HG03378 (cell line): ENCODE measurements around the gene VEZF1.

Experiments
- ATAC-seq: cut with Tn5 transposase; IDR thresholded peaks from one replicate; pipeline ENCODE4 v1.9.1; 2021; ENCODE audit warnings: mild to moderate bottlenecking, moderate library complexity; ENCODE audit not compliant: unreplicated experiment

VEZF1 gene

DNA sequence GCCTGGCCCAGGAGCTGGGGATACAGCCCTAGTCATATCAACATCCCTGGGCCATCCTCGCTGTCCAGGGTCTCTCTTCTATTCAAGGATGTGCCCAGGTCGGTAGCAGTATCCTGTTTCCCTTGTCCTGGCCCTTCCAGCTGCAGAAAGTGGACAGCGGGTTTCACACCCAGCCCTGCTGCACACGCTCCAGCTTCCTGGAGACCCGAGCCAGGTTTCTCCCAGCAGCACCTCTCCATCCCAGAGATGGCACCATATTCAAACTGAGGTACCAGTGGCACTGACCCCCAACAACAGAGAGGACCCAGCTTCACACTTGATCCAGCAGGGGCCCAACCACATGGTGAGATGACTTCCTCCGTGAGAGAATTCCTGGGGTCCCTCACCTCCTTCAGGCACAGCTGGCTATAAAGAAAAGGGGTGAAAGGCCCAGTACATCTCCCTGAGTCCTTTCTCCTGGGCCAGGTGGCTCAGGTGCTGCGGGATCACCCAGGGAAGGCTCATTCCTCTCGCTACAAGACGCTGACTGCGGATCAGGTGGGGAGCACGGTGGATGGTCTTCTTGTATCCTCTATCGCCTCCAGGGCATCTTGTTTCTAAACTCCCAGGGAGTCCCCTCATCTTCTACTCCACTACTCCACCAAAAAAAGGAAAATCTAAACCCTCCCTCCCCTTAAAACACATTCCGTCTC lies 34.2 kb downstream of the VEZF1 start:
- no peak for ATAC-seq

DNA sequence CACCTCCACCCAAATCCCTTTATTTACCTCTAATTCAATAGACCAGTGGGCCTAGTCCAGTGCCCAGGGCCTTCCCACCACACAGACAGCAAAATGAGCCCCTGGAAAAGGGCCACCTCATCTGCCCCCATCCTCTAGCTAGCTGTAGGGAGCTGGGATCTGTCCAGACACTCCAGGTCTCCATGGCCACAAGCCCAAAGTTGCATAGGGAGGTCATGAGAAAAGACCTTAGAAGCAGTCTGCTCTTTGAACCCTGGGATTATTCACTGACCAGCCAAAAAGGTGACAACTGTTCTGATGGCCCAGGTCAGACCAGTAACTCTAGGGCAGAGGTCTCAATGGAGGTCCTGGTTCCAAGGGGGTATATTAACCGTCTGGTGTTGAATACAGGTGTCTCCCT lies 34.8 kb downstream of the VEZF1 start:
- no peak for ATAC-seq

DNA sequence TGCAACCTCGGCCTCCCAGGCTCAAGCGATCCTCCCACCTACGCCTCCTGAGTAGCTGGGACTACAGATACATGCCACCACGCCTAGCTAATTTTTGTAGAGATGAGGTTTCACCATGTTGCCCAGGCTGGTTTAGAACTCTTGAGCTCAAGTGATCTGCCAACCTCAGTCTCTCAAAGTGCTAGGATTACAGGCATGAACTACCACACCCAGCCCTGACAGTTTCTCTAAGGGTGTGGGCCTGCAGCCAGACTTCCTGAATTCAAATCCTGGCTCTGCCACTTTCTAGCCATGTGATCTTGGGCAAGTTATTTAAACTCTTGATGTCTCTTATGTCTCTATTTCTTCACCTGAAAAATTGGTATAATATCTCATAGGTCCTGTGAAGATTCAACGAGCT lies 38.4 kb downstream of the VEZF1 start:
- no peak for ATAC-seq

DNA sequence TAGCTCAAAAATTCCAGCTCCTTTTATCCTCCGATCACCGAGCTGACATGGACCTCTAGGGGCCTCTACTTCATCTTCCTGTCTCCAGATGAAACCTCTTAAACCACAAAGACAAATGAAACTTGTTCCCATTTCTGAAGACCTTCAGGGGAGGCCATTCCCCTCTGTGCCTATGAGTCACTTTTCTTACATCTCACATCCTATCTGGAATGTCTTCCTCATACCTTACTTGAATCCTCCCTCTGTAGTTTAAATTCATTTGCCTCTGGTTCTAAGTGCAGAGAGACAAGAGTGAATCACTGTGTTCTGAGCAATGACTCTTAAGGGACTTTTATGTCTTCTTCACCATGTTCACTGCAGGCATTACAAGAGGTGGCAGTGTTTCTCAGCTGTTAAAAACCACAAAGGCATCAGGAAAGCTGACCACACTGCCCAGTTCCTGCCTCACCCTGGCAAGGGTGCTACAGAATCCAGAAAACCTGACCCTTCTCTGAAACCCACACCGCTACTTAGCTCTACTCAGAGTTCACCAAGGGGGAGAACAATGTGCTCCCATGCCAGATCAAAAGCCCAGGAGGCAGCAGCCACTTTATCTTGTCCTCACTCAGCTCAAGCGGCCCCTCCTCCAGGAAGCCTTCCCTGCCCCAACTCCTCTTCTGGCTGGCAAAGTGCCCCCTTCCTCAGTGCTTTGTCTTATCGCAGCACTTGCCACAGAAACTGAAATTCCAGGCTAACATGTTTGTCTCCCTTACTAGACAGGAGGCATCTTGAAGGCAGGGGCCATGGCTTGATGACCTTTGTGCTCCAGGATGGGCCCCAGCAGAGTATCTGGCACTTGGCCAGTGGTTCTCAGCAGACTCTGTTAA lies 39.3 kb downstream of the VEZF1 start:
- ATAC-seq = no peak

DNA sequence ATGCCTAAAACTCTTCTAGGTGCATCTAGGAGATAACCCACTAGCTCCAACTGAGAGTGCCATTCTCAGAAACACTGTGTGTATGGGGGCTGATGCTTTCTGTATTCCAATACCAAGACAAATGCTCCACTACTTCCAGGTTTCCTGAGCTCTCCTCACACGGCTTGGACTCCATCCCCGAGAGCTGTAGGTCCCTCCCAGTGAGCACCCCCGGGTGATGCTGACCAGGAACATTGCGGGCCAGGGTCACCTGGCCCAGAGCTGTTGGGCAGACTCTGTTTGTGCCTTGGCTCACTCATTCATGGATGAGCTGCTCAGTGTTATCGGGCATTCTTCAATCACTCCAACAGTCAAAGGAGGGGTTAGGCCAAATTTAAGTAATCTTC lies 39.9 kb downstream of the VEZF1 start:
- ATAC-seq = no peak

DNA sequence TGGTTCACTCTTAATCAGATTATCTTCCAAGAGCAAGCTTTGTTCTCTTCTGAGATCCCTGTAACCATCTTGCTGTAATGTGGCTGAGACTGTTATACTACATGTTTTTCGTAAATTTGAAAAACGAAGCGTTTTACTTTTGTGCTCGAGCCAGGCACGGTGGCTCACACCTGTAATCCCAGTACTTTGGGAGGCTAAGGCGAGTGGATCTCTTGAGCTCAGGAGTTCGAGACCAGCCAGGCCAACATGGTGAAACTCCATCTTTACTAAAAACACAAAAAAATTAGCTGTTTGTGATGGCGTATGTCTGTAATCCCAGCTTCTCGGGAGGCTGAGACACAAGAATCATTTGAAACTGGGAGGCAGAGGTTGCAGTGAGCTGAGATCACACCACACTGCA lies 40.7 kb downstream of the VEZF1 start:
- ATAC-seq = no peak

DNA sequence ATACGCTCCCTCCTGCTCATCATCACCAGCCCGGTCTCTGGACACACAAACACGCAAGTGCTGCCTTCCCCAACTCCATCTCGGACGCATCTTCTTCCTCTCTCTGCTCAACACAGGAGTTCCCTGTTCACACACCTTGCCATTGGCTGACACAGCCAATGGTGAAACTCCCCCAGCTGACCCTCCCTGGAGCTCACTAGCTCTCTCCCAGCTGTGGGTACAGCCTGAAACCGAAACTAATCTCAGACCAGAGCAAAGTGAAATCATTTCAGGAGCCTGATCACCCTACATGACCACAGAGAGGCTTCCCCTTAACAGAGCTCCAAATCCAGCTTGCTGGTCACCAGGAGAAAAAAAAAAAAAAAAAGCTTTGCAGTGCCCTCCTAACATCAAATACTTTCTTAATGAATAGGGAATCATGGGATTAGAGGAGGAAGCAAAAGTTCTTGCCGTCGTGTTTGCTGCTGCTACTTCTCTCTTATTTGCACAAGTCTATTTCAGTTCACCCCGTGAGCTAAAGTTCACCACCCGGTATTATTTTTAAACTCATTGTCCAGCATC lies 41.2 kb downstream of the VEZF1 start:
- peak; percentile 86 for ATAC-seq

DNA sequence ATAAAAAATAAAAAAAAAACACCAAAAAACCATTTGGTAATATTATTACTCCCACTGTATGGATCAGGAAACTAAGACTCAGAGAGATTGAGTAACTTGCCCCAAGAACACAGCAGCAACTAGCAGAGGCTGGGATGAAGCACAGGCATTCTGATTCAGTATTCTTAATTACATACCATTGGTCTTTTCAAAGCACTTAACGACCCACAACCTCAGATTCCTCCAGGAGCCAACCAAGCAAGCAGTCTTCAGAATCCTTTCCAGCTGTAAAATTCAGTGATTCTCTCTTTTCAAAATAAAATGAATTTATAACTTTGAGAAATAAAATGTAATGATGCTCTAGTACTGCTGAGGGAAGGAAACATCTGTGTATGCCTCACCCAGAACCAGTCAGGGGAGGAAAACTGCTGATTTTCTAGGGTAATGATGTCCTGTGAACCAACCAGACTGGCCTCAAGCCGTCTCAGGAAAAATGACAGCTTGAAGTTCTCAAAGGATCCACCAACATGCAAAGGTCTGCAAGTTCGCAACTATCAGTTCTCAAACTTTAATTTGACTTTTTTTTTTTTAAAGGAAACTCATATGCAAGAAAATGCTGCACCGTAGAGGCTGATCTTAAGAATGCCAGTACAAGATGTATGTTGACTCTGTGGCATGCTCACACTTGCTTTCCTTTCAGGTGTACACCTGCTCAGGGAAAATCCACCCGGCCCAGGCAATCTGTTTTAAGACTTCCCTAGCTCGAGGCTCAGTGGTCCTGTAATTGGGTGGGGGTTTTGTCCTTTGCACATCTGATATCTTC lies 41.9 kb downstream of the VEZF1 start:
- no peak for ATAC-seq

DNA sequence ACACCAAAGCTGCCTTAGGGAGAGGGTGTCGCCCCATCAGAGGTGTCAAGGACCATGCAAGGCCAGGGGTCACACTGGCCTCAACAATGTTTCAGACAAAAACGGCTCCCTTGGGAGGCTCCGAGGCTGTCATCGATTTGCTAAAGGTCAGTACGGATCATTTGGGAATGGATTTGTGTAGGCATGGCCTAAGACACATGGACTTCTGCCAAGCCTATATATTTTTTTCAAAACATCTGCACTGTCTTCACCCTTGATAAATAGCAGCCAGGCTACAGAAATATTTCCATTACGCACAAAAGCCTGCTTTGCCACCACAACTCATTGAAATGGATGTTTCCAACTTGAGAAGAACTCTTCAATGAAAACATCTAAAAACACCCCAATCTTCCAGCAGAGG lies 43.1 kb downstream of the VEZF1 start:
- no peak for ATAC-seq

DNA sequence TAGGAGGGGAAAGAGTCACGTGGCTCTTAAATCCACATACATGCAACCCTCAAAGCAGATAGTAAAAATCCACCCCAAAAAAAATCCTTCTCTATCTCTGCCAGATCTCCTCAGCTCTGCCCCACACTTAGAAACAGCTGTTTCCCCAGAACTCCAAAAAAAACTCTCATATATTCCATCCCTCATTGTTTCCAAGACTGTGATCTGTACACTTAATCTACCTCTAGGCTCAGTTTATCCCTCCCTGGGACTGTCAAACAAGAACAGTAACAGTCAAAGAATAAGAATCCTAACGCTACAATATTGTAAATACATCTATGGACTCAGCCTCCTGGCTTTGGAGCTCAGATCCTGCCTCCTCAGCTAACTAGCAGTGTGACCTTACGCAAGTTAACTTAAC lies 44.4 kb downstream of the VEZF1 start:
- ATAC-seq = no peak

DNA sequence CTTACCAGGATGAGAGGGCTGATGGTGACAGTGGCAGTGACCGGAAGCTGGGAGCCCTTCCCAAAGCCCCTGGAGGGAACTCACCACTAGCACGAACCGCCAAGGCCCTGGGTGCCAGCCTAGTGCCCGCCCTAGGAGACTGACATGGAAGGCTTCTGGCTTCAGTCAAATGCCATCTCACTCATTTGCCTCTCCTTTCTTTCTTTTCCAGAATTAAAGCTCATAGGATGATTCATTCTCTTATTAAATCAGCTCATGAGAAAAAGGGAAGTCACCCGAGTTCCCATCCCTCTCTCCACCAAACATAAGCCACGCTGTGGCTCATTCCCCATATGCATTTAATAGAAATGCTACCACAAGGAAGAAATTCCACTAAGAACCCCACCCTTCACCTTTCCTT lies 44.9 kb downstream of the VEZF1 start:
- ATAC-seq = no peak

DNA sequence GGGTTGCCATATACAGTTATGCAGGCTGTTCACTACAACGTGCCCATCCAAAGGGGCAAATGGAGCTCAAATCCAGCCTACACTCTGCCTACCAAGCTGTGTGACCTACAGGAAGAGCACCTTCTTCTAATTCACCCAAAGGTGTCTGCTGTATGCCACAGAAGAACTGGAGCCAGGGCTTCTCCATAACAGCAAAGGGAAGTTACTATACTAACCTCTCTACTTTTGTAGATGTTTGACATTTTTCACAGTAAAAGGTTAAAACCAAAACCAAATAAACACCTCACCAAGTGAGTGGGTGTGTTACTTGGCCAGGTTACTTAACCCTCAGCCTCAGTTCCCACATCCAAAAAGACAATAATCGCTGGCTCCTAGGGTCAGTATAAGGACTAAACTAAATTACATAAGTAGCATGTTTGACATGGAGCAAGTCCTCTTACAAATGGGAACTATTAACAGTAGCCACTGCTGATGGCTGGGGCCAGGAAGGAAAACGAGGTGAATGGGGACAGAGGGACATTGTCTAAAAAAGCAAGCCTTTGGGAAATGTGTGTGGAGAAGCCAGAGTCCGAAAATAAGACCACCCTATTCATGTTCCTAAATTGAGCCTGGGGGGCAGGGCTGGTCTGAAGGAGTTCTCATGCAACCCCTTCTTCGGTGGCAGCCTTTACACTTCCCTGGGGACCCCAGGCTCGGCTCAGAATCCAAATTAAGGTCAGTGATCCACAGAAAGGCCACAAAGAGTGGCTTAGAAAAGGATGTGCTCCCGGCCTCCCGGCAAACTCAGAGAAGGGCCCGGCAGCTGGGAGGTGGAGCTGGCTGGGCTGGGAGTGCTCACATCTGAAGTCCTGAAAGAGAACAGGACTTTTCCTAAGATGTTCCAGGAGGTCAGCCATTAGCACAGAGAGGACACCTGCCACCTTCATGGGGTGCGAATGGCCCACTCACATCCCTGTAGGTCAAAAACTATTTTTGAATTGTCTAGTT lies 46.4 kb downstream of the VEZF1 start:
- ATAC-seq = no peak

DNA sequence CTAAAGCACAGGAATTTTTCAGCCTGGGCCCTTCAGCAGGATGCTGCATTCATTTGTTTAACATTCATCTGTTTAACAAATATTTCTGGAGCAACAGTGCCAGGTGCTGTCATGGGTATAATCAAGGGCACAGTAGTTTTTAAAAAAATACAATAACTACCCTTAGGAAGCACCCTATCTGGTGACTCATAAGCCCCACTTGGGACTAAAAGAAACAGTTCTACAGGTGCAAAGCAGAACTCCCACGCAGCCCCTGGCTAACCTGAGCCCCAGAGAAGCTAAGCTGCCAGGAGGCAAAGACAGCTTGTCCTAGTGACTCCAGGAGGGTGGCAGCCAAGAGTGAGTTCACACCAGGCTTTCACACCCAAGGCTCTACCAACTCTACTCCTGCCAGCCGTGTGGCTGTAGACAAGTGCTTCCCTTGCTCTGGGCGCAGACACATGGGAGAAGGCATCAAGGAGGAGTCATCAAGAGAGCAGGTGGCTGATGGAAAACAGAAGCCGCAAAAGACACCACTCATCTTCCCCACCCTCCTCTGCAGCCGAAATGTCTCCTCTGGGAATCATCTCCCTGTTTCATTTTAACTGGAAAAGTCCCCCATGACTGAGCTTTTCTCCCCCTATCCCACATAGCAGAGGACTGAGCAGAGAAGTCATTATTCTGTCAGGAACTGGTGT lies 47.3 kb downstream of the VEZF1 start:
- ATAC-seq = no peak

DNA sequence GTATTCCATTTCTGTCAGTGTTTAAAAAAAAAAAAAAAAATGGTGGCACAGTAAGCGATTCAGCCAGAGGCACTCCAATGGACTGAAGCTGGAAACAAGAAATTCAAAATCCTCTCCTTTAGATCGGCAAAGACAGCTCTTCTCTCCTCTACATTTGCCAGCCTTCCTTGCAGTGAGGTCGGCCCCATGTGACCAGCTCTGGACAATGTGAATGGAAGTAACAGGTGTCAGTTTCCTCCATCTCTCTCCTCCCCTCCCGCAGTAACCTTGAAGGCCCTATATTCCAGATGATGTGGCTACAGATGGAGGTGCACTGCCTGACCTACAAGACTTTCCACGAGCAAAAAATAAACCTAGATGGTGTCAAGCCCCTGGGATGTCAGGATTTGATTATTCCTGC lies 47.8 kb downstream of the VEZF1 start:
- no peak for ATAC-seq

DNA sequence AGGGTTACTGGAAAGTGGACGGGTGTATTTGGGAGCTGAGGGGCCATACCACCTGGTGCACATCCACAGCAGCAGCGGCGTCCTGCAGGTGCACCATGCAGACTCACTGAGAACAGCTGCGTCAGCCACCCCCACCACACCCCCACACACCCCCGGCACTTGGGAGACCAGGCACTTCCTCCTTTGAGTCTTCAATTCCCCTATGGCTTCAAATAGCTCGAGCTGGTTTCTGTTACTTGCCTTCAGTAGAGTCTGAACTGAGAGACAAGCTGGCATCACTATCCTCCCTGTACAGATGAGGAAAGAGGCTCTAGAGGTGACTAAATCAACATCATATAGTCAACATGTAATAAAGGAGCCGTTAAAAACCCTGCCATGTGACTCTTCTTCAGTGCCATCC lies 48.3 kb downstream of the VEZF1 start:
- no peak for ATAC-seq

DNA sequence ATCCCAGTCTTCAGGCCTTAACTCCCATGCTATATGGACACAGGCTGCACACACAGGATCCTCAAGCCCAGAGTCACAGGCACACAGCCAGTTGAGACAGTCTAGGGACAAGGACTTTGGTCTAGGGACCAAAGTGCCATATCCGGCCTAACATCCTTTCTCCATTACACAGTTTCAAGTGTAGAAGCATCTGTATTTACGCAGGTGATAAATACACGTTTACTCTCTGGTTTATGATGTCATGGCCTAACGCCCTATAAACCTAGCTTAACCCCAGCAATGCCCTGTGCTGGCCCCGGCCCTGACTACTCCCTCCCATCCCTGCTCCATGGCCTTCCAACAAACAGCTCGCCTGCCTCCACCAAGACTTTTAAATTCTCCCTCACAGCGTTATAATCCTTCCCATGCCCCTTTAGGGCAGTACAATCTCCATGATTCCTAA lies 50.0 kb downstream of the VEZF1 start:
- ATAC-seq = no peak

DNA sequence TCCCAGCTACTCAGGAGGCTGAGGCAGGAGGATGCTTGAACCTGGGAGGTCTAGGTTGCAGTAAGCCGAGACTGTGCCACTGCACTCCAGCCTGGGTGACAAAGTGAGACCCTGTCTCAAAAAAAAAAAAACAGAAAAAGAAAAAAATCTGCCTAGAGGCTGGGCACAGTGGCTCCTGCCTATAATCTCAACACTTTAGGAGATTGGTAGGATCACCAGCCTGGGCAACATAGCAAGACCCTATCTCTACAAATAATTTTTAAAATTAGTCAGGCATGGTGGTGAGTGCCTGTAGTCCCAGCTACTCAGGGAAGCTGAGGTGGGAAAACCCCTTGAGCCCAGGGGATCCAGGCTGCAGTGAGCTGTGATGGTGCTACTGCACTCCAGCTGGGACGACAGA lies 50.6 kb downstream of the VEZF1 start:
- no peak for ATAC-seq

DNA sequence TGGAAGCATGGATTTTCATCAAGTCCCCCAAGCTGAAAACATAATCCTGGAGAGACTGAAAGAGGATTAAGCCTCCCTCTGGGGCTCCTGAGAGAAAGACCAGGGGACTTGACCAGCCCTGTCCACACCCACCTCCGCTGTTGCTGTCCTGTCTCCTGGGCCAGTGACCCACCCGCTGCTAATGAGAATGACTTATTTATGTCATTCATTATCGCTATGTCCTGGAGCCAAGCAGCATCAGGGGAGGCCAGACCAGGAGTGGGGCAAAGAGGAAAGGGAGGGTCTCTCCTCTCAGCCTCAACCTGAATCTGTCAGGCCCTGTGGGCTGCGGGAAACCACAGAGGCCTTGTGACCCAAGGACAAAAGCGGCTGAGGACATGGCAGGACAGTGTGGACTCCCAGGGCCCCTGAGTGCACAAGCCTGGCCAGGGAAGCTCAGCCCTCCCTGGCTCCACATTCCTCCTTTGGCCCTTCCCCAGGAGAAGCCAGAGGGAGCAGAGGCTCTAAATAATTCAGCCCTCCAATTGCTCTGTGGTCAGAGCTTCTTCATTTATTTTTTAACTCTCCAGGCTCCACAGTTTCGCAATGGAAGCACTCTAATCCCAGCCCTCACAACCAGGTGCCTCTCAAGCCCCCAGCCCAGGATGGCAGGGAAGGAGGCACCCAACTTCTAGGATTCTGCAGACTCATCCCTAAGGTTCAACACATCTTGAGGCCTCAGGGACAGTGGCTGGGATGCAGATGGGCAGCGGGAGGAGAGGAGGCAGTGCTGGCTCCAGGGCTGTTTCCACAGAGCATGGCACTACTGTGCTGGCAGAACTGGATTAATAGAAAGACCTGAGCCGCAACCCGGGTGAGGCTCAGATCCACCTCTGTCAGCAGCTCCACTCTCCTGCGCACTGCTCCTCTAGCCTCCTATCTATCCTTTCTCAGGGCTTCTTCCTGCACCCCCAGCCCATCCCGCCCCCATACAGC lies 51.9 kb downstream of the VEZF1 start:
- no peak for ATAC-seq
